Kidney glomerular epithelial cell (primary cell): ENCODE measurements around the gene PLK4.
A peak's percentile ranks its signal among the peaks of the same experiment; 100 is the strongest.
"Not testable (repeated sequence)": the region's sequence is repeated elsewhere in the genome, so short reads cannot be mapped to it uniquely, and the experiment has no call there.

Experiments used
- DNase-seq: peaks from one replicate; lab custom pipeline; 2025; lab: John Stamatoyannopoulos, UW

The PLK4 gene

DNA sequence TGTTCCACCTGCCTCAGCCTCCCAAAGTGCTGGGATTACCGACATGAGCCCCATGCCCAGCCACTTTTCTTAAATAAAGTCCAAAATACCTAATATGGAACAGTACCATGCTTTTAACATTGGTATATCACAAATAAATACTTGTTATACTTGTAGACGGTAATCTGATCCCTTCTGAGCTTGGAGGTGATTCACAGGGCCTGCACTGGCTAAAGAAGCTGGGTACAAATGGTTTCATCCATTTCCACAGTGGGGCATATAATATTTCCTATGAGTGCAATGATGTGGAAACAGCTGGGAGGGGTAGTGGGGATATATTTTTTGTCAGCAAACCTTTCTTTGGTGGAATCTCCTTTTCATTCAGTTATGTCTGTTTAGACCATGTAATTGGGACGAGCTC lies 35.8 kb downstream of the PLK4 start:
- DNase-seq, result no peak

DNA sequence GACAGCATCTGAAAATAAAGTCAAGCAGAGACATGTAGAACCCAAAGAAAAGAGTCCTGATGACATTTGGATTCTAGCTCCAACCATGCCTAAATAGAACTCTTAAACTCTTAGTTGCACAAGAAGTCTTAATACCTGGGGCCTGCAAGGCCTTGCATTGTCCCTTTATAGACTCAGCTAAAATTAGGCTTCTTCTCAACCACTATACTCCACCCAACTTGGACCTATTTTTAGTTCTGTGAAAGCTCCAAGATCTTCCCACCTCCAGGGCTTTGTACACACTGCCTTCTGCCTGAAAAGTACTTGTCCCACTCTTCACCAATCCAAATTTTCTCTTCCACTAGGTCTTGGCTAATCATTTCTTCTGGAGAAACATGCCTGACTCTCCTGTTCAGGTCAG lies 36.5 kb downstream of the PLK4 start:
- DNase-seq, result no peak

DNA sequence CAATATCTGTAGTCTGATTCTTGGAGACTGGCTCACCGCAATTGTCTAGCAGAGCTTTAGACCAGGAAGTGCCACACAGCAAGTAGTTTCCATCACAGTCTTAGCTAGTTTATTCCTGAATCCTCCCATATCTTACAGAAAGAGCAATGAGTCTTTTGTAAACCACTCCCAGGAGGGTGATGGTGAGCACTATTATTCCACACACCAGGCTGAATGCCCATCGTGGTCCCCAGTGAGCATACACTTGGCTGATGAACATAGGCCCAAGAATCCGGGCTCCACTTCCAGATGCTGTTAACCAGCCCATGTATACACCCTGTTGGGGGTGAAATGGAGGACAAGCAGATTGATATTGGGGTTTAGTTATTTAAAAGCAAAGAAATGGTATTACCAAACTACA lies 39.8 kb downstream of the PLK4 start:
- no peak for DNase-seq

DNA sequence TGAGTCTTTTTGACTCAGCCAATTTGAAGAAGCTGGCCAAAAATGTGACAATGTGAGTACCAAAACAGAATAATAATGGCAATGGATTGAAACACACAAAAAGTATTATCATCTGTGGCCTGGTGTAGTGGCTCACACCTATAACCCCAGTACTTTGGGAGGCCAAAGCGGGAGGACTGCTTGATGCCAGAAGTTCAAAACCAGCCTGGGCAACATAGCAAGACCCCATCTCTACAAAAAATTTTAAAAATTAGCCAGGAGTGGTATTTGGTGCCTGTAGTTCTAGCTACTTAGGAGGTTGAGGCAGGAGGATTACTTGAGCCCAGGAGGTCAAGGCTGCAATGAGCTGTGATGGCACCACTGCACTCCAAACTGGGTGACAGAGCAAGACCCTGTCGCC lies 41.5 kb downstream of the PLK4 start:
- no peak for DNase-seq

DNA sequence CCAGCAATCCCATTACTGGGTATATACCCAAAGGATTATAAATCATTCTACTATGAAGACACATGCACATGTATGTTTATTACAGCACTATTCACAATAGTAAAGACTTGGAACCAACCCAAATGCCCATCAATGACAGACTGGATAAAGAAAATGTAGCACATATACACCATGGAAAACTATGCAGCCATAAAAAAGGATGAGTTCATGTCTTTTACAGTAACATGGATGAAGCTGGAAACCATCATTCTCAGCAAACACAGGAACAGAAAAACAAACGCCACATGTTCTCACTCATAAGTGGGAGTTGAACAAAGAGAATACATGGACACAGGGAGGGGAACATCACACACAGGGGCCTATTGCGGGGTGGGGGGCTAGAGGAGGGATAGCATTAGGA lies 45.0 kb downstream of the PLK4 start:
- not testable (repeated sequence) for DNase-seq

DNA sequence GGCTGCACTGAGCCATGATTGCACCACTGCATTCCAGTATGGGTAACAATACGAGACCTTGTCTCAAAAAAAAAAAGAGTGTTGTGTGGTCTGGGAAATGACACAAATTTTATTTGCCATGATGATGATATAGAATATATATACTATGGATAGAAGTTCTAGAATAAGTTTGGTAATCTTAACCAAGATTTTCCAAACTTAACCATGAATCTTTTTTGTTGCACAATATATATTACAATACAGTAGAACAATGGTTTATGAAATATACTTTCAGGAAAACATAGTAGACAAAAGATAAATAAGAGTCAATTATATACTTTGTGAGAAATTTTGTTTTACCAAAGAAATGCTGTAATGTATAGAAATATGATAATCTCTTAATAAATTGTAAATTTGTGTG lies 49.5 kb downstream of the PLK4 start:
- no peak for DNase-seq

DNA sequence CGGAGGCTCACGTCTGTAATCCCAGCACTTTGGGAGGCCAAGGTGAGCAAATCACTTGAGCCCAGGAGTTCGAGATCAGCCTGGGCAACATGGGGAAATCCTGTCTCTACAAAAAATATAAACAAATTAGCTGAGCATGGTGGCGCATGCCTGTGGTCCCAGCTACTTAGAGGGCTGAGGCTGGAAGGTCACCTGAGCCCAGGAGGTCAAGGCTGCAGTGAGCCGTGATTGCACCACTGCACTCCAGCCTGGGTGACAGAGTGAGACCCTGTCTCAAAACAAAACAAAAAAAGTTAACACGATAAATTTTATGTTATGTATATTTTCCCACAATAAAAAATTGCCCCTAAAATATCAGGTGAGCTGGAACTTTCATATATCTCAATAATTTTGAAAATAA lies 51.1 kb downstream of the PLK4 start:
- DNase-seq, result not testable (repeated sequence)

DNA sequence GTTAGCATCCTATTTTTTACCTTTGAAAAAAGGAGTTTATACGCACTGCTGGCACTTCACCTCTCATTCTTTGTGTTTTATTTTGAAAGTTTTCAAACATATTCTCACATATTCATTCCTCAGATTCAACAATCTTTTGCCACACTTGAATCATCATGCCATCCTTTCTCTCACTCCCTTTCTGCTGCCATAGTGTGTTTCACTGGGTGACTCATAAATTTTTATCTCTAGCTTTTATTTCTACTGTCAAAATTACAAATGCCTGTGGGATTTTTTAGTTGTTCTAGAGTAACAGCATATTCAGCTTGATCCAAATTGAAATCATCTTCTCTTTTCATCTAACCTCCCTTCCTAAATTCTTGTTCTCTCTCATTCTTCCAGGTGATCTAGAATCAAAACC lies 56.3 kb downstream of the PLK4 start:
- peak; percentile 55 for DNase-seq
